HG03066 (cell line): ENCODE measurements around the gene YTHDF1.
"Not testable (repeated sequence)": the region's sequence is repeated elsewhere in the genome, so short reads cannot be mapped to it uniquely, and the experiment has no call there.

Experiments
- ATAC-seq: cut with Tn5 transposase; IDR thresholded peaks from one replicate; pipeline ENCODE4 v1.9.1; 2021; ENCODE audit warnings: low read depth; ENCODE audit not compliant: unreplicated experiment

YTHDF1 gene

DNA sequence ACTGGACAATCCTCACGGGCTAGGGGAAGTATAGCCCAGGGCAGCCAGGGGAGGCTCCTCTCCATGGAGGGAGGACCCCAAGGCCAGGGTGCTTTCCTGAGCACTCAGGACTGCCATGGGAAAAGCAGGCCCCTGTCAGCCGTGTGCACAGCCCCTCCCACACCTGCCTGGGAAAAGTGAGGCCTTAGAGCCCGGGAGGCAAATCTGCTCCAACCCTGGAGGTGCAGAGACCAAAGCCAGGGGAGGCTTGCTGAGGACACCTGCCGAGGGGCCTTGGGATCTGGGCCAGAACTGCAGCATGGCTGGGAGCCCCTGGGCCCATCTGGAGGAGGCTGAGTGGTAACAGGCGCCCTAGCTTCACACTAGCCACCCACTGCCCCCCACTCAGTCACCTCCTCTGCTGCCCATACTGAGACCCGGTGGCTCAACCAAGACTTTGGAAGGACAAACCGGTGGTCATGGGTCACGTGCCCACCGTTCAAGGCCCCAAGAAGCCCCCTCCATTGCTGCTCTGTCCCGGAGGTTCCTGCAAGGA, 55.2 kb downstream of the YTHDF1 start:
- no peak for ATAC-seq

DNA sequence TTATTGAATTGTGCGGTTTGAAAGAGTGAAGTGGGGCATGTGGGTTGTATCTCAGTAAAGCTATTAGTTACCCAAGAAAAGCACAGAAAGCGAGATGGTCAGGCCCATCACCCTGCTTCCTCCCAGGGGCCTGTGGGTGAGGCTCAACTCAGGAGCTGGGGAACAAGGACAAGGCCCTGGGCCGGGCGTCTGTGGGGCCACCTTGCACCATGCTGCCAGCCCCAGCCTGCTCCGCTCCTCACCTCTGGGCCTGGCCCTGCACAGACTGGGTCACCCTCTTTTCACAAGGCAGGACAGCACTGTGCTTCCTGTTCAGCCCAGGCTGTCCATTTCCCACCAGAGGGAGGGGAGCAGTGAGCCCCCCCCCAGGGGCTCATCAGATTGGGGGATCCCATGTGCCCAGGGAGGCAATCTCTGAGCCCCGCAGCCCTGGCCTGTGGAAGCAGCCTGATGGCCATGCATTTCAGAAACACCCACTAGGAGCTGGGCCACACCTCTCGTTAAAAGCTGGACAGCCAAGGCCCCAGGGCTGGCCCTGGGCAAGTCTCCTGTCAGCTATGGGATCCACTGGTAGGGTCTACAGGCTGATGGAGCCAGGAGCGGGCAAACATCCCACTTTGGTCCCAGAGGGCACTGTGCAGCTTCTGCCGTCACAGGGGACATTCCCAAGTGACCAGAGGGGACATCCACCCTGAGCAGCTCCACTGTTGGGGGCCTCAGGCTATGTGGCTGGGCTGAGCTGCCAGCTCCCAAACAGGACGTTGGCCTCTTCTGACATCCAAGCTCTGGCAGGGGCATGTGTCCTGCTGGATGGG, 55.9 kb downstream of the YTHDF1 start:
- ATAC-seq, result no peak

DNA sequence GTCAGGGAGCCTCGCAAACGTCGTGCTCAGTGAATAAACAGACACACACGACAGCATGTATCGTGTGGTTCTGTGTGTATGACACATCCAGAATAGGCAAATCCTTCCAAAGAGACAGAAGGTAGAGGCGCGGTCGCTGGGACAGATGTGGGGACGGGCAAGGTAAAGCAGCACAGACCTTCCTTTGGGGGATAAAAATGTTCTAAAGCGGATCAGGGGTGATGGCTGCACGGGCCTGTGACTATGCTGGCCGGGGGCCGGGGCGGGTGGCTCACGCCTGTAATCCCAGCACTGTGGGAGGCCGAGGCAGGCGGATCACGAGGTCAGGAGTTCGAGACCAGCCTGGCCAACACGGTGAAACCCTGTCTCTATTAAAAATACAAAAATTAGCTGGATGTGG, 56.7 kb downstream of the YTHDF1 start:
- ATAC-seq, result not testable (repeated sequence)

DNA sequence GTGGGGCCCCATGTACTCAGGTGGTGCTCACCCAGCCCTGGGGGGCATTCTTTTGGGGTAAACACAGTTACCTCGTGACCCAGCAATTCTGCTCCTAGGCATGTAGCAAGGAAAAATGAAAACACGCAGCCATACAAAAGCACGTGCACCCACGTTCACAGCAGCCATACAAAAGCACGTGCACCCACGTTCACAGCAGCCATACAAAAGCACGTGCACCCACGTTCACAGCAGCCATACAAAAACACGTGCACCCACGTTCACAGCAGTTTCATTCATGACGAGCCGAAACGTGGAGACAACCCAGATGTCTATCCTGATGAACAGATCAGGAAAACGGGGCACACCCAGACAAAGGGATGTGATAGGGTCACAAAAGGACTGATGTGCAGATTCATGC, 57.1 kb downstream of the YTHDF1 start:
- ATAC-seq, result no peak

DNA sequence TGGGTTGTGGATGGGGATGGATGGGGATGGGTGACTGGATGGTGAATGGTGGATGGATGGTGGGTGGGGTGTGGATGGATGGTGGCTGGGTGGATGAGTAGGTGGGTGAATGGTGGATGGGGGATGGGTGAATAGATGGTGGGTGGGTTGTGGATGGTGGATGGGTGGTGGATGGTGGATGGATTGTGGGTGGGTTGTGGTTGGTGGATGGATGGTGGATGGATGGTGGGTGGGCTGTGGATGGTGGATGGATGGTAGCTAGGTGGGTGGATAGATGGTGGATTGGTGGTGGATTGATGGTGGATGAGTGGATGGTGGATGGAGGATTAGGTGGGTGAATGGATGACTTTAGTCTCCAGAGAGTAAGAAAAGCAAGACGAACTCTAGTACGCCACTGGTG, 57.6 kb downstream of the YTHDF1 start:
- no peak for ATAC-seq

DNA sequence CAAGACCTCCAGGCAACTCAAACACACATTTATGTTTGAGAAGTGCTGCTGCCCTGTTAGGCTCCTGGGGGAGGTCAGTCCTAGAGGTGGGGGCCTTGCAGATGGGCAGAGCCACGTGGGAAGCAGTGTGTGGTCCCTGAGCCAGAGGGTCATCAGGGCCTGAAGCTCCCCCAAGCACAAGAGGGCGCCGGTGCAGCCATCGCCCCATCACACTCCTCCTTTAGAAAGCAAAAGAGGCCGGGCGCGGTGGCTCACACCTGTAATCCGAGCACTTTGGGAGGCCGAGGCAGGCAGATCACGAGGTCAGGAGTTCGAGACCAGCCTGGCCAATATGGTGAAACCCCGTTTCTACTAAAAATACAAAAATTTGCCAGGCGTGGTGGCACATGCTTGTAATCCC, 58.5 kb downstream of the YTHDF1 start:
- ATAC-seq, result not testable (repeated sequence)

DNA sequence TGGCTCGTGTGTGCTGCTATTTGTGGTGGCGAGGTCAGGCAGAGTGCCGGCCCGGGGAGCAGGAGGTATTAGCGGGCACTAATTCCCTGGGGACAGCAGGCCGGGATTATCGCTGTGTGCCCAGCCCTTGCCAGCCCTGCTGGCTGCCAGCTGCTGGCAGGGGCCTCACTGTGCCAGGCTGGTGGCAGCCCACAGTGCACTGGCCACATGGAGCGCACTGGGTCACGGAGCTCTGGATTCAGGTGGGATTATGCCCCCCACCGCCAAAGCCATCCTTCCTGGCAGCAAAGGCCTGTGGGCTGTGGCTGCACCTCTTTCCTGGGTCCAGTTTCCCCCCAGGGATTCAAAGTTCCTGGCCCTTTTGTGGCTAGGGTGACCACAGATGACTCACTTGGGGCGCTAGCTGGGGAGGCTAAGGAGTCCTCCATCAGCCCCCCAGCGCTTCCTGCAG, 59.7 kb downstream of the YTHDF1 start:
- ATAC-seq, result no peak

DNA sequence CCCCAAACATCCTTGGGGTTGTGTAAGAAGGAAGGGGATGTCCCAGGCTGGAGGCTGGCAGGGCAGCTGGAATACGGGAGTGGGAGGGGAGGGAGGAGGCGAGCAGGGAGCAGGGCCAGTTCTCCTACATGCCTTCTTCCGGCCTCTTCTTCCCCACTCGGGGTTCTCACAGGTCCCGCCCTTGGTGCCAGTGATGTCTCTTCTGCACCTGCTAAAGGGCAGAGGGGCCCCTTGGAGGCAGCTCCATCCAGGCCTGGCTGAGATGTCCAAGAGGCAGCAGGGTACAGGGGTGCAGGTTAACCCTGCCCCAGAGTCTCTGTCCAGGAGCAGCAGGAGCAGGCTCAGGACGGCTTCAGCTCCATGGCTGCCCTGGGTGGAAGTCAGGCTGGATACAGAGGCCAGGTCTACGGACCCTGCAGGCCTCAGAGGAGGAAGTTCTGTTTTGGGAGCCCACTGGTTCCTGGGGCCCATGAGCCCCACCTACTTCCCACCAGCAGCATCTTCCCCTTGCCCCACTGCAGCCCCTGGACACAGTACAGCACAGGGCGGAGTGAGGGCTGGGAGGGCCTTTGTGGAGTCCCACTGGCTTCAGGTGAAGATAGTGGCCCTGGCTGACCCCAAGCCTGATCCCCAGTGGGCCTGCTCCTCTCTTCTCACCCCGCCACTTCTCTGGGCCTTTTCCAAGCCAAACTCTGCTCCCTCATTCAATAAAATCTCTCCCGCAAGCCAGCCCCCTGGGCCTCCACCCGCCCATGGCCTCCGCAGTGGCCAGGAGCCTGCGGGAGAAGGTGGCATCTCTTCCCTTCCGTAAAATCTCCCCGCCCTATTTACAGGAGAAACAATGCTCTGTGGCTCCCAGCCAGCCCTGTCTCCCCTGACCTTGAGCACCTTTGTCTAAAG, 60.4 kb downstream of the YTHDF1 start:
- ATAC-seq, result no peak

DNA sequence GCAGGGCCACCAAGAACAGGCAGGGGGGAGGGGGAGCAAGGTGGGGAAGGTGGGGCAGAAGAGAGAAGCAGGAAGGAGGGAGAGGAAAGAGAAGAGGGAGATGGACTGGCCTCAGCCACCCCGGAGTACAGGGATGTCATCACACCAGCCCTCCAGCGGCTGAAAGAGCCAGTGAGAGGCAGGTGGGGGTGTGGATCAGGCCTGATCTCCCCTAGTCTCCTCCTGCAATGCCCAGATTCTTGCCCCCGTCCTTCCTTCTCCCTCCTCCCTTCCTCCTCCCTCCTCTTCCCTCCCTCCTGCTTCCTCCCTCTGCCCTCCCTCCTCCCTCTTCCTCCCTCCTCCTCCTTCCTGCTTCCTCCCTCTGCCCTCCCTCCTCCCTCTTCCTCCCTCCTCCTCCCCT, 61.5 kb downstream of the YTHDF1 start:
- no peak for ATAC-seq

DNA sequence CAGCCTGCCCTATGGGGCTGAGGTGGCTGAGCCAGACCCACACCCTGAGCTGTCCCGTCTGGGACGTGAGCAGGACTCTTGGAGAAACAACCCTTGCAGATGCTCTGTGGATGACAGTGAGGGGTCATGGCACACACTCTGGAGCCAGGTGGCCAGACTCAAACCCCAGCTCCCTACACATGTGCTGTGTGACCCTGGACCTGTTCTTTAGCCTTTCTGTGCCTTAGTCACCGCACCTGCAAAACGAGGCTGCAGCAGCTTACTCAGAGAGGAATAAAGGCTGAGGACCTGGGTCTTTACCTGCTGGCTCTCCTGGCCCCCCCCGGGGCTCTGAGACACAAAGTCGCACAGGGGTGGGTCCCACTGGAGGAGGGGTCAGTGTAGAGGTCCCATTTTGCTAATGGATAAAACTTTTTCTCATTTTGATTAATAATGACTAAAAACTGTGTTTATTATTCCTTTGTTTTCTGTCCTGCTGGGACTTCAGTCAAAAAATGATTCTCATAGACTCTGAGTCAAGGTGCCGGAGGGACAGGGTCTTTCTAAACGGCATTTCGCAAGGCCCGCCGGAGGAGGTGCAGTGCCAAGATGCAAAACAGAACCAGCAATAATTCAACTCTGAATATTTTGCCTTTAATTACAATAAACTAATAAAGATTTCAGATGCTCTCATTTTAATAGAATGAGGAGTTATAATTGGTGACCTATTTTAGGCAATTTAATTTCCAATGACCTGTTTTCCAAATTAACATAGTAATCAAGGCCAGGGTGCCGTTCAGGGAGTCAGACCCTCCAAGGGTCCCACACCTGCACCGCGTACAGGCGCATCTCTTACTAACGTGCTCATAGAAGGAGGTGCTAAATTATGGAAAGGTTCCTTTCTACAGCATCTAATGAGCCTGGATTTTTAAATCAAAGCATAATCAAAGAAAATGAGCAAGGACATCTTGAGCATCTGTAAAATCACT, 62.4 kb downstream of the YTHDF1 start:
- ATAC-seq, result no peak

DNA sequence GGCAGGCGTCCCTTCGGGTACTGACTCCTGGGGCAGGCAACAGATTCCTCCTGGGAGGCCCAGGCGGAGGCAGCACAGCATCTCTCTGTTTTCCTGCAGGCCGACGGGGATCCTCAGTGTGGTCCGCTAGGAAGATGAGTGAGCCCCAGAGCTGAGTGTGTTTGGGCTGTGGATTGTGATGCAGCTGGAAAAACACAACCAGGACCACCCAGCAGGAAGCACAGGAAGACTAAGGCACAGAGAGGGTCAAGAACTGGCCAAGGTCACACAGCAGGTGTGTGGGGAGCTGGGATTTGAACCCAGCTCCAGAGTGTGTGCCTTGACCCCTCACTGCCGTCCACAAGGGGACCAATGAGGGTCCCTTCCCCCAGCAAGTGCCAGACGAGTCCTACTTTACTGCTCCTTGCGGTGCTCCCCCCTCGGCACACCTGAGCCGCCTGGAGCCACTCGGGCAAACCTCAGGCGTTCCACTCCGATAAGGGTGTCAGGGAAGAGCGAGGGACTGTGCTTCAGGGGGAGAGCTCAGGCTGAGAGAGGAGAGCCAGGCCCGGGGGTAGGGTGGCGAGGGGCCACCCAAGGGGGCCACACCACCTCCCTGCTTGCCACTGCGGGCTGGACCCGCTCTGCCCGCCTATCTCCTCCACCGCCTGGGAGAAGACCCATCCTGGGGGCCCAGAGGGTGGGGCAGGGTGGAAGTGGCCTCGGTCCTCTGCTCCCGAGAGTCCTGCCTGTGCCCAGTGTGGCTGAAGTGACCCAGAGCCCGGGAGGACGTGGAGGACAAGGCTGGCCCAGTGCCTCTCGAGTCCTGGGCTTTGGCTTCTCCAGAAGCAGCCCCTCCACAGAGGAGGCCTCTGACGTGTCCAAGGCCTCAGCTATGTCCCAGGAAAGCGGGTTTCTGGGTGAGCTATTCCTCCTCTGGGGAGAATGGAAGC, 63.3 kb downstream of the YTHDF1 start:
- ATAC-seq, result no peak

DNA sequence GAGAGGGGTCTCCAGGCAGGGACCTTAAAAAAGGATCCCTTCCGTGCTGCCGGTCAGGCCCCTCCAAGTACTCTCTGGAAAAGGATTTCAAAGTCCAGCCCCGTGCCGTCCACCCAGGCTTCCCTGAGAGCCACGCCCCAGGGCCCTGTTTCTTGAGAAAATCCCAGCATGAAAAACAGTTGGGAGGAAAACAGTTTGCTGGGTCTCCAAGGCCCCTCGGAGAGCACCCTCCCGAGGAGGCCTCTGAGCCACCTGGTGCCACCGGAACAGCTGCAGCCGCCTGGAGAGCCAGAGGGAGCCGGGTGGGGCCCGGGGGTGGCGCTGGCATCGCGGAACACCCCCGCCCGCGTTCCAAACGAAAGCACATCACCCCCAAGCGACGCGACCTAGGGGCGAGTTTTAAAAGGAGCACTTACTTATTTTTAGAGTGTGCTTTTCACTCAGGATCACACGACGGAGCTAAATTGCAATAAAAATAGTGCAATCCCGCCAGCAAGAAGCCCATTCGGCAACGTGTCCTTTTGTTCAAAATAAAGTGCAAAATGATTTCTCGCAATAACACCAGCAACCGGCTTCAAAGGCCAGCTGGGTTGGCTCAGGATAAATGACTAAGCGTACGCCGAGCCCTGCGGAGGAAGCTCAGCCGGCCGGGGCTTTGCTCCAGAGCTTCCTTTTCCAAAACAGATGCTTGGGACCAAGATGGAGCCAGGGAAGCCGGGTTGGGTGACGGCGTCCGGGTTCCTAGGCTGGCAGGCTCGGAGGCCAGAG, 64.2 kb downstream of the YTHDF1 start:
- ATAC-seq, result no peak

DNA sequence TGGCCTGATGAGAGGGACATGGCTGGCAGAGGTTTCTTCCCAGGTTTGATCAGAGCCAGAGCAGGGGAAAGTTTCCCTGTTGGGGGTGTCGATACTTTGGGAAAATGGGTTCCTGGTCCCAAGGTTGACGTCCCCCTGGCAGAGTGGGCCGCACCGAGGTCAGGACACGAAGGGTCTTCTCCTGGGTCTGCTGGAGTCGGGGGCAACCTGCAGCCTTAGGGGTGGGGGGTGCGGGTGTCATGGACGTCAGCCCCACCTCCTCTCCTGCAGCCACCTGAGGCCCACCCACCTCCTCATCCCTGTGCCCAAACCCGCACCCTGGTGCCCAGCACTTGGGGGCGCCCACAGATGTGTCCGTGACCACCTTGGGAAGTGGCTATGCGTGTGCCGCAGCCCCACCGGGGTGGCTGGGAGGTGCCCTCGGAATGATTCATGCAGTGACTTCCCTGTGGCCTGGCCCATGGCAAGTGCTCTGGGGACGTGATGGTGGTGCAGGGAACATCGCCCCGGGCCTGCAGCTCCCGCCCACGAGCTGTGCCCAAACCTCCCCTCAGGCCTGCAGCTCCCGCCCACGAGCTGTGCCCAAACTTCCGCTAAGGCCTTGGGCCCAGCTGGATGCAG, 64.9 kb downstream of the YTHDF1 start:
- no peak for ATAC-seq

DNA sequence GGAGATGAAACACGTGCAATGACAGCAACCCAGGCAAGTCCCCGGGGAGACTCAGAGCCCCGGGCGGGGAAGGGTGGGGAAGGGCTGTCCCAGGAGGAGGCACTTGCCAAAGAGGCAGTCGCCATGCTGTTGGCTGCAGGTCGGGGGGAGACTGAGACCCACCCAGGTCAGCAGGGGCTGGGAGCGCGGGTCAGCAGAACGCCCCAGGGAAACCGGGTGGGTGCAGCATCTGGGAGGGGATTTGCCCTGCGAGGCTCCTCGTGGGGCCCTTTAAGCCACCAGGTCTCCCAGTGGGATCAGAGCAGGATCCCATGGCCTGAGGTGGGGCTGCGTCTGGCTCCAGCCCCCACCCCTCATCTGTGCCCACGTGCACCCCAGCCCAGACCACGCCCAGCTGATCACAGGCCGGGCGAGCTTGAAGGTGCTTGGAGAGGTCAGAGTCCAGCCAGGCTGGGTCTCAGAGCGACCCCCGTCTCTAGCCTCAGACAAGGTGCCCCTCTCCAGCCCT, 65.5 kb downstream of the YTHDF1 start:
- no peak for ATAC-seq

DNA sequence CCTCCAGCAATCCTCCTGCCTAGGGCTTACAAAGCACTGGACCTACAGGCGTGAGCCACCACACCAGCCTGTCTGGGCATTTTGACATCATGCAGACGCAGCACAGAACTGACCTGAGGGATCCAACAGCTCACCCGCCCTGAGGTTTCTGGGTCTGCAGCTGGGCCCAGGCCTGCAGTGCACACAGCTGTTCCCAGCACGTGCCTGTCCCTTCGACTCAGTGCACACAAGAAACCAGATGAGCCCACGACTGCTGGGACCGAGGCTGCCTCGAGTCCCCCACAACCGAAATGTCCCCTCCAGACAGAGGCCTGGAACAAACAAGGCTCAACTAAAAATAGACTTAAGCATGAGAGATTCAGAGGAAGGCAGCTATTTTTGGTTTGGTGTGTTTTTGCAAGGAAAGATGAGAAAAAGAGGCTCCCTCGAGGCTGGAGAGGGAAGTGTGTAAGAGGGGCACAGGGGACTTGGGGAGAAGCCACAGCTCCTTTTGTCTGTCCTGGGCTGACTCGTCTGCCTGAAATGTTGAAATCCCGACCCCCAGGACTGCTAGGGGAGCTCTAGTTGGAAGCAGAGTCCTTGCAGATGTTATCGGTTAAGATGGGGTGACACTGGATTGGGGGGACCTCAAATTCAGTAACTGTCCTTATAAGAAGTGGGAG, 66.3 kb downstream of the YTHDF1 start:
- ATAC-seq, result no peak

DNA sequence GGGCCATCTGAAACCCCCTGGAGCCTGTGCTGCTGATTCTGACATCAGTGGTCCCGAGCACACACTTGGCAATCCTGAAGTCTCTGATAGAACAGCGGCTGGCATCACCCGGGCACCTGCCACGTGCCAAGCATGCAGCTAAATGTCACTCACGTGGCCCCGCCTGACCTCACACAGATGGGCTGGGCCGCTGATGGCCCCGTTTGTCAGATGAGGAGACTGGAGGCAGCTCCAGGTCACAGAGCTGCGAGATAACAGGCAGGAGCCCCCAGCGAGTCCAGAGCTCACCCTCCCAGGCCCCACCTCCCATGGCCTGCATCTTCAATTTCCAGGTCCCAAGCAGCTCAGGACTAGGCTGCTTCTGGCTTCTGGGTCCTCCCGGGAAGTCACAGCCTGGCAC, 67.2 kb downstream of the YTHDF1 start:
- ATAC-seq, result no peak

DNA sequence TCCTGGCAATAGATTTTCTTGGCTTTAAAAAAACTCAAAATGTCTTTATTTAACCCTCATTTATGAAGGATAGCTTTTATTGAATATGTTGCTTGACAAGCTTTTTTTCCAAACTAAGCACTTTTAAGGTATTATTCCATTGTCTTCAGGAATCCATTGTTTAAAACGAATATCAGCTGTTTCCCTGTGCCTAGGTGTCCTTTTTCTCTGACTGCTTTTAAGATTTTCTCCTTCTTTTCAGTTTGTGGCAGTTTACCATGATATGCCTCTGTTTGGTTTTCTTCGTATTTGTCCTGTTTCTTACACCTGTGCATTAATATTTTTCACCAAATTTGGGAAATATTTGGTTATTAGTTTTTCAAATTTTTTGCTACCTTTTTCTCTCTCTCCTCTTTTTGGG, 68.4 kb downstream of the YTHDF1 start:
- no peak for ATAC-seq
